Fibroblast of lung (primary cell): ENCODE results near the gene COL4A2. TPM values are rescaled to one million over a fixed set of nuclear protein-coding genes. Genes with fewer than 3 reads are reported as not detected.
A peak's percentile ranks its signal among the peaks of the same experiment; 100 is the strongest.

Experiments used
- DNase-seq, 2 donors: peaks; one replicate each; pipeline versions ENCODE4 v3.0.0 to v3.0.0-alpha.2; 2010; ENCODE audit warnings: low read depth in 2 of 2
- H2AFZ ChIP-seq: 2 replicates; pipeline ENCODE4 v1.5.1; 2012; ENCODE audit warnings: low read length, control low read depth, inconsistent platforms
- H3K27ac ChIP-seq: 2 replicates; pipeline ENCODE4 v1.5.1; 2011; ENCODE audit warnings: low read length, control low read depth; ENCODE audit not compliant: insufficient read depth
- H3K27me3 ChIP-seq: 2 replicates; pipeline ENCODE4 v1.5.1; 2011; ENCODE audit warnings: mild to moderate bottlenecking, low read length; ENCODE audit not compliant: control insufficient read depth, insufficient read depth
- H3K36me3 ChIP-seq: 2 replicates; pipeline ENCODE4 v1.5.1; 2011; ENCODE audit warnings: low read length; ENCODE audit not compliant: control insufficient read depth, insufficient read depth
- H3K4me1 ChIP-seq: 2 replicates; pipeline ENCODE4 v1.5.1; 2011; ENCODE audit warnings: low read length; ENCODE audit not compliant: control insufficient read depth, insufficient read depth; ENCODE audit errors: extremely low read depth
- H3K4me2 ChIP-seq: 2 replicates; pipeline ENCODE4 v1.5.1; 2011; ENCODE audit warnings: low read length, control low read depth; ENCODE audit not compliant: insufficient read depth; ENCODE audit errors: extremely low read depth
- H3K4me3 ChIP-seq, 4 experiments: fragments of 200-600 bp in 1 of 4; sonication (generic) in 1 of 4; replicated peaks in 1 of 4; 2 replicates each; pipeline ENCODE4 v1.5.1; 2011 to 2016; ENCODE audit warnings: low read length in 4 of 4, low read depth in 3 of 4, mild to moderate bottlenecking in 3 of 4, control low read depth in 2 of 4, inconsistent platforms in 1 of 4, mixed read lengths in 1 of 4; ENCODE audit not compliant: insufficient read depth in 1 of 4; ENCODE audit errors: control extremely low read depth in 1 of 4
- H3K79me2 ChIP-seq: 2 replicates; pipeline ENCODE4 v1.5.1; 2012; ENCODE audit warnings: mild to moderate bottlenecking, low read length, inconsistent platforms; ENCODE audit not compliant: control insufficient read depth, insufficient read depth
- H3K9ac ChIP-seq: 2 replicates; pipeline ENCODE4 v1.5.1; 2011; ENCODE audit warnings: mild to moderate bottlenecking, low read length, control low read depth; ENCODE audit not compliant: insufficient read depth
- H3K9me3 ChIP-seq: 2 replicates; pipeline ENCODE4 v1.5.1; 2012; ENCODE audit warnings: low read depth, low read length; ENCODE audit not compliant: control insufficient read depth, insufficient read depth
- H4K20me1 ChIP-seq: 2 replicates; pipeline ENCODE4 v1.5.1; 2011; ENCODE audit warnings: low read length; ENCODE audit not compliant: control insufficient read depth, insufficient read depth; ENCODE audit errors: extremely low read depth
- EZH2 ChIP-seq: IDR thresholded peaks from 2 replicates; pipeline ENCODE4 v1.5.1; 2012; ENCODE audit warnings: low read length, control low read depth, mild to moderate bottlenecking; ENCODE audit errors: missing control alignments
- polyA plus RNA-seq, 2 donors: library from polyadenylated mRNA; depleted of rRNA in 1 of 2; stranded (reverse) in 1 of 2; unstranded in 1 of 2; fragments of >200 nt; gene quantifications; 2 replicates each; pipeline ENCODE4 v1.2.1, GENCODE V29; 2011 to 2012; ENCODE audit warnings: missing spikeins in 1 of 2
- total RNA-seq: library from RNA; depleted of rRNA; stranded (reverse); fragments of >200 nt; gene quantifications from 2 replicates; pipeline ENCODE4 v1.2.1, GENCODE V29; 2014
- TF ChIP-seq, protein P1 (sequence below), 2 donors: IDR thresholded peaks in 1 of 2; conservative IDR thresholded peaks in 1 of 2; 1 replicate in 1 of 2; 2 replicates in 1 of 2; pipeline ENCODE4 v1.5.1; 2011 to 2012; ENCODE audit warnings: low read length in 2 of 2, control low read depth in 1 of 2, inconsistent platforms in 1 of 2, low read depth in 1 of 2, mild to moderate bottlenecking in 1 of 2

Gene COL4A2
- total and polyA plus RNA-seq, 2 donors (not counting 1 experiment from before 2014, with no cell fraction given): 93.1 to 463 TPM

DNA sequence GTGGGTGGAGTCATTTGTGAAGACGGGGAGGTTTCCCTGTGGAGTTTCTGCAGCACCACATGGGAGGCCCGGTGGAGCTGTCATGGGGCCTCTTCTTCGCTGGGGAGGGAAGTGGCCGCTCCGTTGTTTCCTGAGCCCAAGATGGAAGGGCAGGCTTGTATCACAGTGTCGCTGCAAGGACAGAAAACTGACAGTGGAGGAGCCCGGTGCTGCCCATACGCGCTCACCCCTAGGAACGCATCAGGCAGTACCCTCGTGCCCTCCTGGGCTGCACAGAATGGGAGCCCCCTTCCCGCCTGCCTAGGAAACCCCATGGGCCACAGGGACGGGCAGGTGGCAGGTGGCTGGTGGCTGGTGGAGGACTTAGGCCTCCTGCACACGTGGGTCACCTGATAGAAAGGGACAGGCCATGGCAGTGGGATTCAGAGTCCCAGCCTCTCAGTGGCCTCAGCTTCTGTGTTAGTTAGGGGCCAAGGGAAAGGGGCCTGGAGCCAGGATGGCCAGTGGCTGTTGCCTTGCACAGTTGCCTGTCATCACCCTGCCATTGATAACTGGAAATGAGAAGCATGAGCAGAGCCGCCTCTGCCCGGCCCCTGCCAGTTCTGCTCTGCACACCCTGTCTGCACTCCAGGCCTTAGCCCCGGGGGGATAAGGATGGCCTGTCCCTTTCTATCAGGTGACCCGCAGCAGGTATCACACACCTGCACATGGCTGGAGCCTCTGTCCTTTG is 7.6 kb downstream of the COL4A2 start:
- Histone ChIP-seq H3K4me3 (no peak overlapping the region), H3K9ac (peak overlapping the region; percentile 4), H2AFZ (no peak overlapping the region), H3K27me3 (no peaks in the 10 kb centered on the region), H3K27ac (peak overlapping the region; percentile 18), H3K4me2 (no peak overlapping the region), H3K9me3 (no peaks in the 10 kb centered on the region), H3K36me3 (peaks cover 10% of the 10 kb centered on the region), H3K79me2 (peaks cover 76% of the 10 kb centered on the region), H4K20me1 (no peaks in the 10 kb centered on the region), H3K4me1 (peaks cover 20% of the 10 kb centered on the region)
- TF ChIP-seq EZH2: no peak
- TF ChIP-seq, protein P1, sequence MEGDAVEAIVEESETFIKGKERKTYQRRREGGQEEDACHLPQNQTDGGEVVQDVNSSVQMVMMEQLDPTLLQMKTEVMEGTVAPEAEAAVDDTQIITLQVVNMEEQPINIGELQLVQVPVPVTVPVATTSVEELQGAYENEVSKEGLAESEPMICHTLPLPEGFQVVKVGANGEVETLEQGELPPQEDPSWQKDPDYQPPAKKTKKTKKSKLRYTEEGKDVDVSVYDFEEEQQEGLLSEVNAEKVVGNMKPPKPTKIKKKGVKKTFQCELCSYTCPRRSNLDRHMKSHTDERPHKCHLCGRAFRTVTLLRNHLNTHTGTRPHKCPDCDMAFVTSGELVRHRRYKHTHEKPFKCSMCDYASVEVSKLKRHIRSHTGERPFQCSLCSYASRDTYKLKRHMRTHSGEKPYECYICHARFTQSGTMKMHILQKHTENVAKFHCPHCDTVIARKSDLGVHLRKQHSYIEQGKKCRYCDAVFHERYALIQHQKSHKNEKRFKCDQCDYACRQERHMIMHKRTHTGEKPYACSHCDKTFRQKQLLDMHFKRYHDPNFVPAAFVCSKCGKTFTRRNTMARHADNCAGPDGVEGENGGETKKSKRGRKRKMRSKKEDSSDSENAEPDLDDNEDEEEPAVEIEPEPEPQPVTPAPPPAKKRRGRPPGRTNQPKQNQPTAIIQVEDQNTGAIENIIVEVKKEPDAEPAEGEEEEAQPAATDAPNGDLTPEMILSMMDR (conservative IDR thresholded peaks at IDR 0.05 in 1 of 2, IDR thresholded peaks at IDR 0.05 in 1 of 2; ENCODE audit: low read depth in 1 of 2, low read length in 2 of 2): no peak
- no peak for DNase-seq

DNA sequence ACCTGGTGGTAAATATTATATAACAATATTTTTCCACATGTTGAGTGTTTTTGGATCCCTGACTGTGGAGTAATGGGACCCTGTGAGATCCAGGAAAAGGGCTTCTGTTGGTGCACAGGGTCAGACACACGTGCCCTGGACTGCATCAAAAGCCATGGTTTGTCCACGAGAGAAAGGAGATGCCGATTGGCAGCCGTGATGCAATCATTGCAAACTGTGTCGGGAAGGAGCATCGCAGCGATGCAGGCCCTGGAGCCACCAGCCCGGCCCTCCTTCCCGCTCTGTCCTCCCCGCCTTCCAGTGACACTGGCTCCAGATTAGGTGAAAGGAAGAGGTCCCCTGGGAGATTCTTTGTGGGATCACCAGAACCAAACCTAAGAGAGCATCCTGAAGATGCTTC is 9.1 kb downstream of the COL4A2 start:
- Histone ChIP-seq H4K20me1 (no peaks in the 10 kb centered on the region), H3K79me2 (peaks cover 64% of the 10 kb centered on the region), H3K27me3 (no peaks in the 10 kb centered on the region), H3K36me3 (peaks cover 6% of the 10 kb centered on the region), H3K4me2 (no peak overlapping the region), H3K4me1 (peaks cover 20% of the 10 kb centered on the region), H3K9me3 (no peaks in the 10 kb centered on the region), H3K9ac (no peak overlapping the region), H3K27ac (no peak overlapping the region), H2AFZ (no peak overlapping the region), H3K4me3 (no peak overlapping the region)
- TF ChIP-seq EZH2: no peak
- TF ChIP-seq, protein P1 (conservative IDR thresholded peaks at IDR 0.05 in 1 of 2, IDR thresholded peaks at IDR 0.05 in 1 of 2; ENCODE audit: low read depth in 1 of 2, low read length in 2 of 2): no peak
- DNase-seq: no peak

DNA sequence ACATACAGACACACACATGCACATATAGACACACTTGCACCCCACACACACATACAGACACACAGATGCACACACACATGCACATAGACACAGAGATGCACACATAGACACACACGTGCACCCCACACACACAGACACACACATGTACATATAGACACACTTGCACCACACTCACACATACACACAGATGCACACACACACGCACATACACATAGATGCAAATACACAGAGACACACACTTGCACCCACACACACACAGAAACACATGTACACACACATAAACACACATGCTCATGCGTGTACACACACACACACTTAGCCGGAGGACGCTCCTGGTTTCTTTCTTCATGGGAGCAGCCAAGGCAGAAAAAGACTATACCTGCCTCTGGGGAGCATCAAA is 10.0 kb downstream of the COL4A2 start:
- H3K36me3 ChIP-seq: peaks cover 6% of the 10 kb centered on the region
- H3K27ac ChIP-seq: no peak overlapping the region
- no peak overlapping the region for H3K4me2 ChIP-seq
- H3K9me3 ChIP-seq: no peaks in the 10 kb centered on the region
- no peaks in the 10 kb centered on the region for H4K20me1 ChIP-seq
- no peak for DNase-seq
- H3K4me1 ChIP-seq: peaks cover 15% of the 10 kb centered on the region
- TF ChIP-seq EZH2: no peak
- H3K9ac ChIP-seq: no peak overlapping the region
- no peaks in the 10 kb centered on the region for H3K27me3 ChIP-seq
- H3K4me3 ChIP-seq: no peak overlapping the region
- H3K79me2 ChIP-seq: peaks cover 64% of the 10 kb centered on the region
- H2AFZ ChIP-seq: no peak overlapping the region
